DMS153 treated with DMSO at 0.1 percent for 48 hours (cell line): Measurements from ENCODE around the gene NFKBIZ.
"Not testable (repeated sequence)": the region's sequence is repeated elsewhere in the genome, so short reads cannot be mapped to it uniquely, and the experiment has no call there.

ENCODE experiments used
- DNase-seq: peaks from one replicate; lab custom pipeline; 2025; ENCODE audit not compliant: unreplicated experiment; lab: John Stamatoyannopoulos, UW

NFKBIZ gene

DNA sequence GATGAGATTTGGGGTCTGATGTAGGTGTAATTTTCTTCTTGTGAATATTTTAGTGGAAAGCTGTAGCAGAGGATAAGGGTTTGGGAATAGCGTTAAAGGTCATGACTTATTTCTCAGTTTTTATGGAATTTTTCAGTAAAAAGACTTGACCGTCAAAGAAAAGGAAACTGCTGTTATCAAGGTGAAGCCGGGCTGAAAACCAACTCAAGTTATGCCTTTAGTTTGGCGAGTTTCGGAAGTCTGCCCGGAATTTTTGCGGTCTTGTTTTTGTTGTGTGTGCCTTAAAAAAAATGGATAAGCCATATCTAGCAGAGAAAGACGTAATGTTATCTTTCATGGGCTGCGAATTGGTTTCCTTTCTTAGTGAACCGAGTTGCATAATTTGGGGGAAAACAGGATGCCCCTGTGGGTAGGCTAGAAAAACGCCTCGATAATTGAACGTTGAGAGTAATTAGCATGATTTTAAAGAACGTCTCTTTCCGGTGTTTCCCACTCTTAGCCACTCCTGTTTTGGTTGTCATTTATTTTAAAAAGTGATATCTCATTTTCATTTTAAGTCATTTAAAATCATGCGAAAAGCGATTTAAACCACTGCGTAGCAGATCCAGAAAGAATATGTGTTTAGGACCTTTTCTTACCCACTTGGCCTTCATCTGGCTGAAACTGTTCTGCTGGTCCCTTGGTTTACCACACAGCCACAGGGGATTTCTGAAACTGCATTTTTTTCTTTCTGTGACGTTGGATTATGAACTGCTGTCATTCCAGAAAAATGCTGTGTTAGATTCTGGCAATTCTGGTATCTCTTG is 1.1 kb downstream of the NFKBIZ start:
- no peak for DNase-seq

DNA sequence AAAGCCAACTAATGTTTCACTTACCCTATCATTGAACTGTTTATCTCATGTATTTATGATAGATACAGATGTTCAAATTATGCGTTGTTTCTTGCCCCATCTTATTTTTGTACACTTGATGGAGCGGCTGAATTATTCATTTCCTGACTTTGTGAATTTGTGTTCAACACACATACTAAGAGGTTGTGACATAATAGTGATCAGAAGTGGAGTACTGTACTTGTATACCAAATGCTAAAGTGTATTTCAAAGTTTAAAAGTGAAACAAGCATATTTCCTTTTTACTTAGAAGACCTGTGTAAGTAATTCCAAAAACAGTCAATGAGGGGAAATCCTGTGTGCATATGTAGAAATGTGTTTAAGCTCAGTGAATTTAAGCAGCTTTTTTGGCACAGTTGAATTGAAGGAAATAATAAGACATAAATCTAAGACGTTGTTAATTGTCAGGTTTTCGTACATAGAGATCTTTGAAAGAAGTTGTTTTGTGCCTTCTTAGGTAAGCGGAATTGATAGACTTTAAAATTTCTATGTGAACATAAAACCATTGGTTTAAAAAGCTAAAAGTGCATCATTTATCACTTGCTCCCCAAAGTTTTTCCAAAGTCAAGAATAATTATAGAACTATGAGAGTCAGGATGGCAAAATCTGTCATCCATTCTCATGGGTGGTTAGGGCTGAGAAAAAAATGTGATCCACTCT is 1.9 kb downstream of the NFKBIZ start:
- DNase-seq, result no peak

DNA sequence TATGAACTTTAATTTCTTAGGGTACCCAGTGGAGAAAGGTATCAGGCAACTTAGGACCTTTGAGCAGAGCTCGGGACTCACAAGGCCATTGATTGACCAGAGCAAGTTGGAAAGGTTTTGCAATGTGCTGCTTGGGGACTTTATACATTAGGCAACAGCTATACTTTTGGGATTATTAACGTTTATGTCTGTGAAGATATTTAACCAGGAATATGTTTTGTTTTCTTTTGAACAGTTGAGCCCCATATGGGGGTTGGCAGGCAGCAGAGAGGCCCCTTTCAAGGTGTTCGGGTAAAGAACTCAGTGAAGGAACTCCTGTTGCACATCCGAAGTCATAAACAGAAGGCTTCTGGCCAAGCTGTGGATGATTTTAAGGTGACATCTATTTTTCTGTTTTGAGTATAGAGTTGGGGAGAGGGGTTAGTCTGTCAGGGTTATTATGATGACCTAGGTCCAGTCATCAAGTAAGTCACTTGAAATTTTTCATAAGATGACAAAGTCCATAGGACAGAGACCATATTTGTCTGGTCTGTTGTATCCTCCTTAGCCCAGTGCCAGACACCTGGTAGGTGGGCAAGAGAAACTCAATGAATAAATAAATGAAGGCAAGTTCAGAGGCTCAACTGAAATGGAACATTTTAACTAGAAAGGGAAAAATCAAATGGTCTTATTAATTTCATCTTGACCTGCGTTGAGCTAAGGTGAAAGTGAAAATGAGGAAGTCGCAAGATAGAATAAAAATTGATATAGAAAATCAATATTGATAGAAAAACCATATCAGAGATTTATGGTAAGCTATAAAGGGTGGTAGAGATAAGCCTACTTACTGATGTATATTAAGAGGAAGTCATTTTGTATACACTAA is 2.8 kb downstream of the NFKBIZ start:
- no peak for DNase-seq

DNA sequence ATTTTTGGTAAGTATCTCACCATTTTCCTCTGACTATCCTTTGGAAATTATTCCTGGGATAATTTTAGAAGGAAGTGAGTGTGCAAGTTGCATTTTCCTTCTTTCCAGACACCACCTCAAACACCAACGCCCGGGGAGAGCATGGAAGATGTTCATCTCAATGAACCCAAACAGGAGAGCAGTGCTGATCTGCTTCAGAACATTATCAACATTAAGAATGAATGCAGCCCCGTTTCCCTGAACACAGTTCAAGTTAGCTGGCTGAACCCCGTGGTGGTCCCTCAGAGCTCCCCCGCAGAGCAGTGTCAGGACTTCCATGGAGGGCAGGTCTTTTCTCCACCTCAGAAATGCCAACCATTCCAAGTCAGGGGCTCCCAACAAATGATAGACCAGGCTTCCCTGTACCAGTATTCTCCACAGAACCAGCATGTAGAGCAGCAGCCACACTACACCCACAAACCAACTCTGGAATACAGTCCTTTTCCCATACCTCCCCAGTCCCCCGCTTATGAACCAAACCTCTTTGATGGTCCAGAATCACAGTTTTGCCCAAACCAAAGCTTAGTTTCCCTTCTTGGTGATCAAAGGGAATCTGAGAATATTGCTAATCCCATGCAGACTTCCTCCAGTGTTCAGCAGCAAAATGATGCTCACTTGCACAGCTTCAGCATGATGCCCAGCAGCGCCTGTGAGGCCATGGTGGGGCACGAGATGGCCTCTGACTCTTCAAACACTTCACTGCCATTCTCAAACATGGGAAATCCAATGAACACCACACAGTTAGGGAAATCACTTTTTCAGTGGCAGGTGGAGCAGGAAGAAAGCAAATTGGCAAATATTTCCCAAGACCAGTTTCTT is 3.9 kb downstream of the NFKBIZ start:
- DNase-seq, result no peak

DNA sequence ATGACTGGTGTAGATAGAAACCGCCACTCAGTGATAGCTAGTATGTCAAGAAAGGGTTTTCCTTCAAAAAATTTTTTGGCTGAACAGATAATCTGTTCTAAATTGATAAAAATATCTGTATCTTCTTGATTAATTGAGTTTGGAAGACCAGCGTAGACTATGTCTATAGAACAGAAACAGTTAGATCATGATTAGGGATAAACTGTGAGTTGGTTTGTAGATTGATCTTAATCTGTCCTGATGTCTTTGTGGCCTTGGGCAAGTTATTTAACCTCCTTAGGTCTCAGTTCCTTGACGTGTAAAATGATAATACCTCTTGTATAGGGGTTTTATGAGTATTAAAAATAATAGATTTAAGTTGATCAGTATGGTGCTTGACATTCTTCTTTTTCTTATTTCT is 4.7 kb downstream of the NFKBIZ start:
- DNase-seq, result no peak

DNA sequence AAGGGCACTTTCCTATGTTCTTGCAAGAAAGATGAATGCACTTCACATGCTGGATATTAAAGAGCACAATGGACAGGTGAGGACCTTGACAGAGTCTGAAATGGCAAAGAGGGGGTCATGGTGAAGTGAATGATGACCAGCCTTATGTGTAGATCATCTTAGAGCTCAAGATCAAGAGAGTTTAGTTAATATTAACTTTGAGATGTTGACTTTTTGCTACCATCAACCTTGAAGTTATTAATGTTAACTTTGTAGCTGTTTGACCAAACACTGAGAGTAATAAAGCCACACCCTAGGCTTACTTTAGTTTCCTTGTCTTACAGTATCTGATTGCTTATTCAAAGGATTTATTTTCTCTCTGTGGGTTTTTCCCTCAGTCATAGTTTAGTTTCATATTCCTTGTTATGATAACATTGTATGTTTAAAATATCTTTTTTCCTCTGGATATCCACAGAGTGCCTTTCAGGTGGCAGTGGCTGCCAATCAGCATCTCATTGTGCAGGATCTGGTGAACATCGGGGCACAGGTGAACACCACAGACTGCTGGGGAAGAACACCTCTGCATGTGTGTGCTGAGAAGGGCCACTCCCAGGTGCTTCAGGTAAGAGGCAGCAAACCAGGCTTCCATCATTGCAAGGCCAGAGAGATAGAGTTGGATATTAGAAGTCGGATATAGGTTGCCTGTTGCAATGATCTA is 5.4 kb downstream of the NFKBIZ start:
- no peak for DNase-seq

DNA sequence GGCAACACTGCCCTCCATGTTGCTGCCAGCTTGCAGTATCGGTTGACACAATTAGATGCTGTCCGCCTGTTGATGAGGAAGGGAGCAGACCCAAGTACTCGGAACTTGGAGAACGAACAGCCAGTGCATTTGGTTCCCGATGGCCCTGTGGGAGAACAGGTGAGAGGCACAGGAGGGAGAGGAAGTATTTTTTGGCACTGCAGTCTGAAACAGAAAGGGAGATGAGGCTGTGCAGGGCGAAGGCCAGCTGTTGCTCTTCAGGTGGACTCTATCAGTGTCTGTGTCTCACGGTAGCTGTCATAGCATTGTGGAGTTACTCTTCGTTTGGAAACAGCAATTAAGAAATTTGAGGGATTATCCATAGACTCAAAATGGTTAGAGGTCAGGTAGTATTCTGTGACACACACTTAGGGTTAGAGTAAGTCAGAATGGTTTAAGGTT is 8.0 kb downstream of the NFKBIZ start:
- no peak for DNase-seq

DNA sequence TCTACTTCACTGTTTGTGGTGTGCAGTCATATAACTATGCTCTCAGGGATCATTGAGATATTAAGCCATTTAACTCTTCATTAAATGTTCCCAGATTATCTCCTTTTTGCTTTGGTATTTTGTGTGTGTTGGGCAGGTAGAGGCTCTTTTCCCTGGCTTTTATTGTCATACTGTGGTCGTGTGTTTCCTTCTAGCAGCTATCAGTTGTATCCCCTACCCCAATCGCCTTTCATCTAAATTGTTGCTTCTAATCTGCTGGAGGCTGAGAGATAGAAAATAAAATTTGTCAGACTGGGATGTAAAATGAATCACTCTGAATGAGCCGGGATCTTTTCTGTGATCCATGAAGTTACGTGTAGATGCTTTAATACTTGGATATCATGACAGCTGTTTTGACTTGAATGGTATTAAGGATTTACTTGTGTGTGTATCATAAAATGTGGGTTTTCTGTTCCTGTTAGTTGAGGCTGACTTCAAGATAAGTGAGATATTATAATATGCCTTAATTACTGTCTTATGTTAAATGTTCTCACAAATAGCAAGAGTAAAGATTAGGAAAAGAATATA is 9.2 kb downstream of the NFKBIZ start:
- DNase-seq, result no peak

DNA sequence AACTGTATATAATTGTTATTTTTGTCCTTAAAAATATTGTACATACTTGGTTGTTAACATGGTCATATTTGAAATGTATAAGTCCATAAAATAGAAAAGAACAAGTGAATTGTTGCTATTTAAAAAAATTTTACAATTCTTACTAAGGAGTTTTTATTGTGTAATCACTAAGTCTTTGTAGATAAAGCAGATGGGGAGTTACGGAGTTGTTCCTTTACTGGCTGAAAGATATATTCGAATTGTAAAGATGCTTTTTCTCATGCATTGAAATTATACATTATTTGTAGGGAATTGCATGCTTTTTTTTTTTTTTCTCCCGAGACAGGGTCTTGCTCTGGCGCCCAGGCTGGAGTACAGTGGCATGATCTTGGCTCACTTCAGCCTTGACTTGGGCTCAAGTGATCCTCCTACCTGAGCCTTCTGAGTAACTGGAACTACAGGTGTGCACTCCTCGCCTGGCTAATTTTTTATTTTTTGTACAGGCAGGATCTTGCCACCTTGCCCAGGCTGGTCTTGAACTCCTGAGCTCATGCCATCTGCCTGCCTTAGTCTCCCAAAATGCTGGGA is 10.7 kb downstream of the NFKBIZ start:
- DNase-seq, result no peak

DNA sequence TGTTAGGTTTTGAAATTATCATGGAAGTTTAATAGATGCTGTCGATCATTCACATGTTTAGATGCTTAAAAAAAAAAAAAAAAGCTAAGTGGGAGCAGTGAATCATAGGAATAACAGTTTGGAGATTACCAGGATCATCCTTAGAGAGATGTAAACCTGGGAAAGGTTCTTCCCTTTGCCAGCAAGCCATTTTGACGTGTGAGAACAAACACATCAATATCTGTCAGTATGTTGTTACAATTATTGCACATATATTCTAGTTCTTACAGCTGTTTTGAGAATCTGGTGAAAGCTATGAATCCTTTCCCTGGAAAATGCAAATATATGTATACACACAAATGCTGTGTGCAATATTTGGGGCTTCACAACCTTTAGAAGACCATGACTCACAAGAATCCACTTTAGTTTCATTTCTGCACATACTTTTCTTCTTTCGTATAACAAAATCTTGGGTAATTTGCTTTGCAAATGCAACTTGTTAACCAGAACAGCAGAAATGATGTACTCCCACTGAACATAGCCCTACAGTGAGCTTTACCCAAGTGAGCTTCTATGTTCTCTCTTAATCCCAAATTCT is 12.0 kb downstream of the NFKBIZ start:
- no peak for DNase-seq

DNA sequence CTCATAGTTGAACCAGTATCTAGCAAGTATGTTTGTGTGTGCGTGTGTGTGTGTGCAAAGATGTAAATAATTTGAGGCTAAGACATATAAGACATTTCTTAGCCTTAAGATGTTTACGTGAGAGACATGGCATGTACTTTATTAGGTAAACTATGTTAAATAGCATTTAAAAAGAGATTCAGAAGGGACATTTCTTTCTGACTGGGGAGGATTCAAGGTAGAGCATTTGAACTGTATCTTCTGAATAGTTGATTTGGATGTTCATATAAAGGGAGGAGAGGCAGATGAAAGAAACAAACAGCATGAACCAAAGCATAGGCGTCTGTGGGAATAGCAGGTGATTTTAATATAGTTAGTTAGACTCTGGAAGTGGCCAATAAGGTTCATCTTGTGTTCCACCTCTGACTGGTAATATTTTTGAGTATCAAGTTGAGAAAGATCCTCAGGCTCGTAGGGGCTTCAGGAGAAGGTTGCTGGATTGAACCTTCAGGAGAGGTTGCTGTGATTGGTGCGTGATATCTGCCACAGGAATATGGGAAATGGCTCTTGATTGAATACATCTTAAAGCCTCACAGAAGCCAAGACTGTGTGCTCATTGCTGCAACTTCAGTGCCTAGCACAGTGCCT is 12.6 kb downstream of the NFKBIZ start:
- no peak for DNase-seq

DNA sequence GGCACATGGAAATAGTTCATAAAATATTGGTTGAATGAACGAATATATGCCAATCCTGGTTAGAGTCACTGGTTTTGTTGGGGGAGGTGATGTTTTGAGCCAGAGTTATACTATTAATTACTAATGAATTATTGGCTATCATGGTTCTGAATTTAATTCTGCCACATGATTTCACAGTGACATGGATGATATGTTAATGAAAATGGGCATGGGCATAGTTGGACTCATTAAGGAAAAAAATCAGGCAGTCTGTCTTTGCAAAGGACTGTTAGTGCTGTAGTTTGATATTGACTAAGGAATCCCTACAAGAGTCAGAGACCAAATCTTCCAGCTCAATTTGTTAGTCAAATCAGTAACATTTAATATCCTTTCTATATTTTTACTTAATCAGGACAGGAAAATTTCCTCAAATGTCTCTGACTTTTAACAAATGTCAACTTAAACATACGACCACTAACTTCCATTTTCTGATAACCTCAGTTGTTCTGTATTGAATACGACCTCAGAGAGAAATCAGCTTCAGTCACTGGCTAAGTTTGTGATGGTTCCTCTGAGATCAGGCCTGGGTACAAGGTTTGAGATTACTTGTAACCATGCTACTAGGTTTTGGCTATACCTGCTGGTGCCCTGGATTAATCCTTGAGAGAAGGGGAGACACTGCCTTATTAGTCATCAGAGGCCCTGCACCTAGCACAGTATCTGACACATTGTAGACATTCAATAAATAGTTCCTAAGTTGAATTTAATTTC is 13.3 kb downstream of the NFKBIZ start:
- DNase-seq, result no peak

DNA sequence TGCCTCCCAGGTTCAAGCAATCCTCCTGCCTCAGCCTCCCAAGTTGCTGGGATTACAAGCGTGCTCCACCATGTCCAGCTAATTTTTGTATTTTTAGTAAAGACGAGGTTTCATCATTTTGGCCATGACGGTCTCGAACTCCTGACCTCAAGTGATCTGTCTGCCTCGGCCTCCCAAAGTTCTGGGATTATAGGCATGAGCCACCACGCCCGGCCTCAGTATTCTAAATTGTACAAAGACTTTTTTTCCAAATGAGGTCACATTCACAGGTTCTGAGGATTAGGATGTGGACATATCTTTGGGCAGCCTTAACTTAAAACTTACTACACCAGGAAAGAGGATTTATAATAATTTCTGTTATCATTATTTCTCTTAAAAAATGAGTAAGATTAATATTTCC is 15.6 kb downstream of the NFKBIZ start:
- not testable (repeated sequence) for DNase-seq

DNA sequence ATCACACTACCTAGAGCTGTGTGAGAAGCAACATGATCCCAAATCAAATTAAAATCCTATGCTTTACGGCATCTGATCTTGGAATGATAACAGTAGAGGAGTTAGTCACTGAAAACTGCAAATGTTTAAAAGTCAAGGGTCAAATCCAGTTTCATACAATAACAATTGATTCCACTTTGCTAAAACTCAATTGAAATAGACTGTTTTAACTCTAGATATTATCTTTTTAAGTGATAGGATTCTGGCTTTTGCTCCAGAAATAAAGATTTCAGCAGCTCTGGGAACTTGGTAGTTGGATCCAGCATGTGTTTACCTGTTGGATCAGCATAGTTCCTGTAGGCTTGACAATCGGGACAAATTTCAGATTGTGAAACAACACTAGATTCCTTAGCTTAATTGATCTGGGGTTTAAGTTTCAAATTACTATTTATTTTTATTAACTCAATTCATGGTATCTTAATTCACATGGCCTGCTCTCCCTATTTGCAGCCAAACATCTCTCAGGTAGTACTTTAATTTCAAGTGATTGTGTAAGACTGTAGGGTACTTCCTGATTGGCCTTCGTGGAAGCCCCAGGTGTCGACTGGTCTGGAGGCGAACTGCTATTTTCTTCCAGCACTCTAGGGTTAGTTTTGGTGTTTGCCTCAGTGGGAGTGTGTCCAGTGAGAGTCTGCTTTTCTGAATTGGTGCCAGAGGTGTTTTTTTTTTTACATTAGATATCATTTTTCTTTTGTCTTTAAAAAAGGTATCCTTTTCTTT is 16.6 kb downstream of the NFKBIZ start:
- DNase-seq, result no peak

DNA sequence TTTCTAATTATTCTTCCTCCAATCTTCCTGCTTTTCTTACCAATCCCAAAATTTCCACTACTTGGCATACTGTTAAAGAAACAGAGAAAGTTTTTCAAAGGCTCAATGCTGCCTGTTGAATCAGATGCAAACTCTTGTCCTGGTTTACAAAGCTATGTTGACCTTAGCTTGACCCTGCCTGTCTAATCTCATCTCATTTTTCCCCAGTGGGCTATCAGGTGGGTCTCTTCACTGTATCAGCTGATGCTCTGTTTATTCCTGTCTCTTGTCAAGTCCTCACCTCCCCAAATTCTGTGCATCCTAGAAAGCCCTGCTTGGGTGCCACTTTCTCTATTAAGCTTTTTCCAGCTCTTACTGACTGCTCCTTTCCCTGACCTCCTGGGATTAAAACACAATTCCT is 18.2 kb downstream of the NFKBIZ start:
- DNase-seq, result no peak

DNA sequence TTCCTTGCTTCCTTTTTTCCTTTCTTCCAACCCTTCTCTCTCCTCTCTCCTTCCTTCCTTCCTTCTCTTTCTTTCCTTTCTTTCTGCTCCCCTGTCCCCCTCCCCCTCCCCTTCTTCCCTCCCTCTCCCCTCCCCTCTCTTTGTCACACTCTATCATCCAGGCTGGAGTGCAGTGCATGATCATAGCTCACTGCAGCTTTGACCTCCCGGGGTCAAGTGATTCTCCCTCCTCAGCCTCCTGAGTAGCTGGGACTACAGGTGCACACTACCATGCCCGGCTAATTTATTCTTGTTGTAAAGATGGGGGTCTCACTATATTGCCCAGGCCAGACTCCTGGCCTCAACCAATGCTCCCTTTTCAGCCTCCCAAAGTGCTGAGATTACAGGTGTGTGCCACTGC is 18.7 kb downstream of the NFKBIZ start:
- DNase-seq, result no peak
